DMS79 (cell line): ENCODE results near the gene EDN2.

Experiments used
- DNase-seq: peaks from one replicate; lab custom pipeline; 2025; lab: John Stamatoyannopoulos, UW

The EDN2 gene

DNA sequence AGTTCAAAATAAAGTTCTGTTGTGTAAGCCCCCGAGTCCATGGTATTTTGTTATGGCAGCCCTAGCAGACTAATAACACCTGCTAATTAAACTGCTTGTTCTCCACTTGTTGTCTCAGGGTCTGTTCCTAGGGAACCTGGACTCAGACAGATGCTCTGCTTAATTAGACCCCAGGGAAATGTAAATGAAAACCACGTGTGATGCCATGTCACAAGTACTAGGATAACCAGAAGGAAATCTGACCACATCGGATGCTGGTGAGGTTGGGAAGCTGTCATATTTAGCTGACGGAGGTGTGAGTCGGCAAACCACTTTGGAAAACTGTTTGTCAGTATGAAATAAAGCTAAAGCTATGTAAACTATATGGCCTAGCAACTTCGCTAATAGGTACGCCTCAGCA, 19.6 kb downstream of the EDN2 start:
- no peak for DNase-seq

DNA sequence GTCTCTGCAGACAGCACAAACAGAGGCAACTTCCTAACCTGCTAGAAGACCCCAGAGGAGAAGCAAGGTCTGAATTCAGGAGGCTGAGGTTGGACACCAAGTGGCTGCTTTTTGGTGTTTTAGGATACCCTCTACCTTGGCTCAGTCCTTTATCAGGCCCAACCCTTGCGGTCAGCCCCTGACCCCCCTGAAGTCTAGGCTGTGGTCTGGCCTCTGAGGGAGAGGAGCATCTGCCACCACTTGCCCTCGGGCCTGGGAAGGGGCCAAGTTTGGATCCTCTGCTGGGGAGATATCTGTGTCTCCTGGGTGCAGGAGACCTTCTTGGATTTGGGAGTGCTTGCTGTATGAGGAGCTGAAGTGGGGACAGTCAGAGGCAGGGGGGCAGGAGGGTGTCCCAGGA, 21.0 kb downstream of the EDN2 start:
- no peak for DNase-seq

DNA sequence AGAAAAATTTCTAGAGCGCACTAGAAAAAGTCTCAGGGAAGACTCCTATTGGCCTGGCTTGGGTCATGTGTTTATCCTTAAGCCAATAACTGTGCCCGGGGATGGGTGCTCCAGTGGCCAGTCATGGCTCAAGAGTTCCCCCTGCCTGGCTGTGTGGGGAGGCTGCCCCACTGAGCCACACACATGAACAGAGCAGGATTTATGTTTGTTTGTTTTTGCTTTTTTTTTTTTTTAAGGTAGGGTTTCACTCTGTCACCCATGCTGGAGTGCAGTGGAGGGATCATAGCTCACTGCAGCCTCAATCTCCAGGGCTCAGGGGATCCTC, 21.8 kb downstream of the EDN2 start:
- DNase-seq: no peak

- DNase-seq: peak; percentile 74
Measured at GRCh38 chr1:41461790-41462679, 22.4 kb downstream of the EDN2 start.

- no peak for DNase-seq
Measured at GRCh38 chr1:41456847-41457540, 27.5 kb downstream of the EDN2 start.

- no peak for DNase-seq
Measured at GRCh38 chr1:41455479-41456332, 28.8 kb downstream of the EDN2 start.

DNA sequence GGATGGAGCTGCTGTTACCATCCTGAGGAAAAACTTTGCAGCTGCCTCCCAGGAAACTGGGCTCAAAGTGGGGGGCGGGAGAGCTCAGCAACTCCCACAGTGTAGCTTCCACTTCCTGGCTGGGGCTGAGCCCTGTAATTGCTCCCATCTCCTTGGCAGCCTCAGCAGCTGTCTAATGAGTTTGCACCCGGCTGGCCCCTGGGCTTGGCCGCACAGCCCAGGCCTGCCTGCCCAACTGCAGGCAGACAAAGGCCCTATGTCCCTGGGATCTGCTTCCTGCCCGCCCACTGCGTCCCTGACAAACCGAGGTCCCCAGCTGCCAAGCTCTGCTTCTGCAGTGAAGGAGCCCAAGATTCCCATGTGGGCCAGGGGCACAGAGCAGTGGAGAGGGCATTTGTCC, 30.1 kb downstream of the EDN2 start:
- DNase-seq: no peak

GRCh38 chr1:41452704-41453290, 31.7 kb downstream of the EDN2 start:
- no peak for DNase-seq

GRCh38 chr1:41450747-41451285, 33.7 kb downstream of the EDN2 start:
- DNase-seq: no peak

DNA sequence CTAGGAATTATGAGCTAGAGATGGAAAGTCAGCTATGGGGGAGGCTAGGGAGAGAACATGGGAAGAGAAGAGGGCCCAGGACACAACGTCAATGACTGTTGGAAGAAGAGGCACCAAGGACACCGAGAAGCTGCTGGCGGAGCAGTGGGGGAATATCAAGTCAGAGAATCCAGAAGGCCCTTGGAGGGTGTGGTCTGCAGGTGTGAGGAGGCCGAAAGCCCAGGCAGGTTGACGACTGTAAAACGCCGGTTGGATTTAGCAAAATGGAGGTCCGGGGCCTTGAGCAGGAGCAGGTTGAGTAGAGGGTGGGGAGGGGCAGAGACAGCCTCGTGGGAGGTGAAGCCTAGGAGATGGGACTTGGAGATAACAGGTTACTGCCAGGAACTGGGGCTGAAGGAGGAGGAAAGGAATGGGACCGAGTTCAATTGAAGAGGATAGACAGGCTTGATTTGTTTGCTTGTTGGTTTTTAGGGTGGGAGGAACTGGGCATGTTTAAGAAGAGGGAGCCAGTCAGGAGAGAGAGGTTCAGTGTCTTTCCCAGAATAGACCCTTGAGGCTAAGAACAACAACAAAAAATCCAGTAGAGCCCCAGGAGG, 35.1 kb downstream of the EDN2 start:
- DNase-seq: no peak

GRCh38 chr1:41448821-41449220, 35.7 kb downstream of the EDN2 start:
- peak; percentile 48 for DNase-seq

- DNase-seq: no peak
Measured at GRCh38 chr1:41447995-41448770, 36.3 kb downstream of the EDN2 start.

DNA sequence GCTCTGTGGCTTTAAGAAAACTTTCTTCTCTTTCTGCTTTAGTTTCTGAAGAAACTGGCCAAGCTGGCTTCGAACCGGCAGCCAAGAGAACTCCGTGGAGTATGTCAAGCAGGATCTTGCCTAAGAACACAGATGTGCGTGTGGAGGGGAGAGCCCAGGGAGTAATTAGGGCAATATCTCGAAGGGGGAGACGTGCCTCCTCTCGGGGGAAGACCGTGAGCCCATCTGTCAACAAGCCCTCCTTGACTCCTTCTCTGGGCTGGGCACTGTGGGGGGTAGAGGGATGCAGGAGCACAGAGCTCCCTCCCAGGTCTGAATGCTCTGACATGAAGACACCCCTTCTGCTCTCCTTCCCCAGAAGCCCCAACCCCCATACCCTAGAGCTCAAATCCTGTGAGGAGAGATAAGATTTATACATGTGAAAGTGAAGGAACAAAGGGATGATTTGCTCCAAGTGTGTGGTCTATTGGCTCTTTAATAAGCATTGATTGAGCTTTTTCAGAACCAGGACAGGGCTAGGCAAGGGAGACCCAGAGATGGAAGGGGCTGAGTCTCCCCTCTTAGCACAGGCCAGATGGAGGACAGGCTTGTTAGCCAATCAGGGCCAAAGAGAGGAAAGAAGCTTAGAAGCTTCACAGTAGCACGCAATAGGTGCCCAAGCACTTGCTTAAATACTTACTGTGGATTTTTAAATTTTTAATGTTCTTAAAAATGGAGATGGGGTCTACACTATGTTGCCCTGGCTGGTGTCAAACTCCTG, 37.5 kb downstream of the EDN2 start:
- DNase-seq: no peak

GRCh38 chr1:41444785-41445184, 39.7 kb downstream of the EDN2 start:
- peak; percentile 63 for DNase-seq

- DNase-seq: no peak
Measured at GRCh38 chr1:41444246-41444645, 40.2 kb downstream of the EDN2 start.

GRCh38 chr1:41442697-41443251, 41.7 kb downstream of the EDN2 start:
- DNase-seq: no peak

DNA sequence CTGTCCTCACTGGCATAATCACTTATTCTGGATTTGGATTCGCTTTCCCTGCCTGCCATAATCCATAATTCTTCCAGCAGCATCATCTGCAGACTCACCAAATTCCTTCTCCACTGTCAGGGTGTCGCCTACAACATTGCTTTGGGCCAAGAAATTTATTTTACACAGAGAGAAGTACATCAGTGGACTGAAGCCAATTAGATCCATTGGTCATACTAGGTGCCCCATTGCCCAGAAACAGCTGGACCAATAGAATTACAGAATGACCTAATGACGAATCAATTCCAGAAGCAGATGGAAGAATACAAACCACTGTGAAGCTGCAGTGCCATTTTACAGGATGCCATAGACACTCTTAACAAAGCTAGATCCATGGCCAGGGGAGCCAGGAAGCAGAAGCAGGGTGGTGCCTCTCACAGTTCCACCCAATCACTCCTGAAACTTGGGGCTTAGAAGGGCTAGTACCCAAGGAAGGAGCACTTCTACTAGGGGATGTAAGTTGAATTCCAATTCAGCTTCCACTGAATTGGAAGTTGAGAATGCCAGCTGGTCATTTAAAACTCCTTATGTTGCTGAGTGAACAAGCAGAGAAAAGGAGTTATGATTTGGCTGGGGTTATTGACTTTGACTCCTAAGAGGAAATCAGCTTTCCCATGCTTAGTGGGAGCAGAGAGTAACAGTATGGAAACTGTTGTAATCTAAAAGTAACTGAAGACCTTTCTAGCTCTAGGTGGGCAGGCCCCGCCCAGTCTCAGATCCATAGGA, 44.0 kb downstream of the EDN2 start:
- no peak for DNase-seq

DNA sequence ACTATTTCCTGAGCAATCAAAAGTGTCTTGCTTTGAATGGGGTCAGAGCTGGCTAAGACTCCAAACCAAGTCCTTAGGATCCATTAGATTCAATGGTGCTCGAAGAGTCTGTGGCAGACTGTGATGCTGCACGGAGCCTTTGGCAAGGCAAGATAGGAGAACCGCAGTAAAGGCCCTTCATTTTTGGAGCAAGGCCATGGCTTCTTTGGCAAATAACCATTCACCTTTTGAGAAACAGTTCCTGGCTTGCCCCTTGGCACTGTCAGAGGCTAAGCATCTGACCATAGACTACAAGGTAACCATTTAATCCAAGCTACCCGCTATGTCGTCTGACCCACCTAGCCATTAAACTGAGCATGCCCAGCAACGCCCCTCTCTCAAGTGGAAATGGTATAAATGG, 45.2 kb downstream of the EDN2 start:
- peak; percentile 98 for DNase-seq

- peak; percentile 75 for DNase-seq
Measured at GRCh38 chr1:41438711-41439110, 45.8 kb downstream of the EDN2 start.
